Measurements from ENCODE around the gene MYH6. TPM values are rescaled to one million over a fixed set of nuclear protein-coding genes. Genes with fewer than 3 reads are reported as not detected.

MYH6 gene
- total RNA-seq, 1 donor from 2014 or later, result not detected

Small RNA genes lying within 50 kb of the gene (microRNA-seq; reads per million reads assigned to microRNA genes)
- gene MIR208A (ENCODE audit: borderline number of aligned reads), result 13.3 reads per million, percentile 27 among the genes with 10 or more reads in this experiment
- gene MIR208B (ENCODE audit: borderline number of aligned reads), result 5.5 reads per million, percentile 4 among the genes with 10 or more reads in this experiment

Other genes starting within 250 kb of the MYH6 start
- gene SLC7A8, start 224.6 kb downstream of the MYH6 start, total RNA-seq, result 0.31 to 0.89 TPM (median 0.45 TPM) in 3 replicates
- not detected in 3 replicates for gene RNF212B, start 170.3 kb downstream of the MYH6 start, total RNA-seq
- gene HOMEZ, start 122.1 kb downstream of the MYH6 start, total RNA-seq, result 7.3 to 8.2 TPM (median 7.6 TPM) in 3 replicates
- gene PPP1R3E, start 105.4 kb downstream of the MYH6 start, total RNA-seq, result 11.0 to 20.7 TPM (median 11.2 TPM) in 3 replicates
- gene BCL2L2, start 101.4 kb downstream of the MYH6 start, total RNA-seq, result 21.8 to 34.2 TPM (median 25.9 TPM) in 3 replicates
- gene PABPN1, start 86.8 kb downstream of the MYH6 start, total RNA-seq, result 135 to 182 TPM (median 136 TPM) in 3 replicates
- gene SLC22A17, start 55.4 kb downstream of the MYH6 start, total RNA-seq, result 40.3 to 63.9 TPM (median 44.0 TPM) in 3 replicates
- 29.5 to 36.7 TPM (median 29.6 TPM) in 3 replicates for gene EFS, start 43.1 kb downstream of the MYH6 start, total RNA-seq
- gene IL25, start 35.5 kb downstream of the MYH6 start, total RNA-seq, result not detected in 3 replicates
- gene CMTM5, start 31.2 kb downstream of the MYH6 start, total RNA-seq, result not detected in 3 replicates
- not detected in 3 replicates for gene MYH7, start 27.4 kb upstream of the MYH6 start, total RNA-seq
- 23.2 to 25.2 TPM (median 23.5 TPM) in 3 replicates for gene NGDN, start 61.4 kb upstream of the MYH6 start, total RNA-seq
- 5.9 to 11.8 TPM (median 9.8 TPM) in 3 replicates for gene ZFHX2, start 143.5 kb upstream of the MYH6 start, total RNA-seq
- gene THTPA, start 148.0 kb upstream of the MYH6 start, total RNA-seq, result 11.8 to 21.6 TPM (median 12.3 TPM) in 3 replicates
- 16.4 to 27.3 TPM (median 18.5 TPM) in 3 replicates for gene AP1G2, start 159.5 kb upstream of the MYH6 start, total RNA-seq
- 0.20 TPM in 1 of 3 replicates, not detected in the others for gene JPH4, start 170.5 kb upstream of the MYH6 start, total RNA-seq
- not detected in 3 replicates for gene DHRS2, start 228.1 kb upstream of the MYH6 start, total RNA-seq